Measurements from ENCODE around the gene MACF1.

- TF ChIP-seq EZH2 (IDR thresholded peaks at IDR 0.05; ENCODE audit: low read length, unreplicated experiment) (no peak), CTCF (conservative IDR thresholded peaks at IDR 0.05; ENCODE audit: low read depth, low read length) (no peak), EZH2phosphoT487 (IDR thresholded peaks at IDR 0.05; ENCODE audit: borderline replicate concordance, low read length) (no peak)
Measured at GRCh38 chr1:39497585-39497984, 293.1 kb downstream of the MACF1 start.

Measured in PC-3 (cell line).